Measurements from ENCODE around the gene DRD1.
"Not testable (repeated sequence)": the region's sequence is repeated elsewhere in the genome, so short reads cannot be mapped to it uniquely, and the experiment has no call there.

DRD1 gene

DNA sequence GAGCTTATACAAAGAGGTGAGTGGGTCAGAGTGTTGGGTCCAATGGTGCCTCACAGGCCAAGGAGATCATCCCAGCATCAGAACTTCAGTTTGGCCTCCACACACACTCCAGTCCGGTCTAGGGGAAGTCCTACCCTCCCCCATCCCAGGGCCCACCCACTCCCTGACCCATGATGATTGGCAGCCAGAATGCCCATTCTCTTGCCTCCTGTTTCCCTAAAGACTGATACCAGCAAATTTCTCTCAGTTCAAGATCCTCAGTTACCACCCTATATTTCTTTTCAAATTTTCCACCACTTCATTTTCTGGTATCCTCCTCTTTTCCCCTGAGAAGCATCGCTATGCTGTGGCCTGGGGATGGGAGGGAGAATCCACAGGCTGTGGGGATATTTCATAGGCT, 21.9 kb downstream of the DRD1 start:
- no peak for DNase-seq

DNA sequence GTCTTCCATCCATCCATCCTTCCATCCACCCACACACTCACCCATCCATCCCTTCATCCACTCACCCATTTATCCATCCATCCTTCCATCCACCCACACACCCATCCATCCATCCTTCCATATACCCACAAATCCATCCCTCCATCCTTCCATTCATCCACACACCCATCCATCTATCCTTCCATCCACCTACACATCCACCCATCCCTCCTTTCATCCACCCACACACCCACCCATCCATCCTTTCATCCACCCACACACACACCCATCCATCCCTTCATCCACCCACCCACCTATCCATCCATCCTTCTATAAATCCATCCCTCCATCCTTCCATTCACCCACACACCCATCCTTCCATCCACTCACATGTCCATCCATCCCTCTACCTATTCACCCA, 23.6 kb downstream of the DRD1 start:
- no peak for DNase-seq

DNA sequence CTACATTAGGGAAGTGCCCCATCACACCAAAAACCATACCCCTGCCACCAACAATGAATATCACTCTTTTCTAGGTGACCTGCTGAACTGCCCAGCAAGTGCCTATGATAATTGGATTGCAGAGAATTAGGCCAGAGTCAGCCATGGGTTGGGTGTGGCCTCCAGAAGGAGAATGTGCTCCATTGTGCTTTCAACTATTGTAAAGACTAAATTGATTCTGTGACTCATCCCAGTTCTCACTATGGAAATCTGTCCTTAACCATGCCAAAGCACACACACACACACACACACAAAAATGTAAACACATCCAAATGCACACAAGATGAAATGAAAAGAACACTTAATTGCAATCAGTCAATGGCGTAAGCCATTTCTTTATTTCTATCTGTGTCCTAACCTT, 25.7 kb downstream of the DRD1 start:
- DNase-seq: no peak

DNA sequence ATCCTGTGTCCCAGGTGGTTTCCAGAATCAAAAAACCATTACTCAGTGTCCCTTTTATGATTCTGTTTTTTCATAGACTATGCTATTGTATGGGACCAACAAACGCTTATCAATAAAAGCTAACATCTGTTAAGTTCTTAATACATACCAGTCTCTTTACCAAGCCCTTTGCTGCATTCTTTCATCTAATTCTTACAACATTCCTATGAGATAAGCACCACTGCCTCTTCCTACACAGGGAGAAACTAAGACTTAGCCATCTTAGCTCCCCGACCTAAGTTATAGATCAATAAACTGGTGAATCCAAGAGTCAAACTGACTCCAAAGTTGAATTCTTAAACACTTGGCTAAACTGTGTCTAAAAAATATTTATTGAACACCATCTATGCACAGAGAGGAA, 26.6 kb downstream of the DRD1 start:
- no peak for DNase-seq

- no peak for DNase-seq
Observed at GRCh38 chr5:175415303-175415702, 28.7 kb downstream of the DRD1 start.

- no peak for DNase-seq
Observed at GRCh38 chr5:175410926-175411325, 33.1 kb downstream of the DRD1 start.

DNA sequence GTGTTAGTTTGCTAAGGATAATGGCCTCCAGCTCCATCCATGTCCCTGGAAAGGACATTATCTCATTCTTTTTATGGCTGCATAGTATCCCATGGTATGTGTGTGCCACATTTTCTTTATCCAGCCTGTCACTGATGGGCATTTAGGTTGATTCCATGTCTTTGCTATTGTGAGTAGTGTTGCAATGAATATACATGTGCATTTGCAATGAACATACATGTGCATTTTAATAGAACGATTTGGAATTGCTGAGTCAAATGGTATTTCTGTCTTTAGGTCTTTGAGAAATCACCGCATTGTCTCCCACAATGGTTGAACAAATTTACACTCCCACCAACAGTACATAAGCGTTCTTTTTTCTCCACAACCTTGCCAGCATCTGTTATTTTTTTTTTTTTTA, 37.7 kb downstream of the DRD1 start:
- DNase-seq: no peak

GRCh38 chr5:175397590-175398297, 46.2 kb downstream of the DRD1 start:
- DNase-seq: not testable (repeated sequence)

GRCh38 chr5:175395430-175395829, 48.6 kb downstream of the DRD1 start:
- DNase-seq: not testable (repeated sequence)

DNA sequence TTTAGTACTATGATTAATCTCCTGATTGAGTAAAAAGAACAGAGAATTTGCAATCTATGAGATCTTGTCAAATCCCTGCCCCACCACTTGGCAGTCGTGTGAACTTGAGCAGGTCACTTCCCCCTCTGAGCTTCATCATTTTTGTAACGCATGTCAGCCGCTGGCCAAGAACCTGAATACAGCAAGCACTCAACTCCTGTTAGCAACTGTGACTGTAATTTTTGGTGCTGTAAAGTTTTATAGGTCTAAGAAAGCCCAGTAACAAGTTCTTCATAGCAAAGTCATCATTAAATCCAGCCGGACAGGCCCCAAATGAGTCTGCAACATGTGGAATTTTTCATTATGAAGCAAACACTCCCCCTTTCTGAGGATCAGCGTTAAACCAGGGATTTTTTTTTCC, 49.4 kb downstream of the DRD1 start:
- no peak for DNase-seq

GRCh38 chr5:175393897-175394296, 50.1 kb downstream of the DRD1 start:
- DNase-seq: no peak

DNA sequence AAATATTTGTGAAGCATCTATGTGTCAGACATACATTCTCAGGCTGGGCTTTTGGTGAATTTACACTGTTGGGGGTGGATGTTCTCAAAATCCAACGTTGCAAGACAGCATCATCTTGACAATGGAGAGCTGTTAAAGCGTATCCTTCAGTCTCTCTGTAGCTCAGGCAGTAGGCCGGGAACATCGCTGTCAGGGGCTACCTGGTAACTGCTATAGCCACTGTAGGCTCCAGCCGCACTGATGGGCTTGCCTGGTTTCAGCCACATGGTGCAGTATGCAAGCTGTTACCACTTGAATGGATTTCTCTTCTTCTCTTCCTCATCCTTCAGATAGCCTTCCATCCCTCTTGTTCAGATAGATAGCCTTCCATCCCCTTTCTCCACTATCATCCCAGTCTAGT, 51.7 kb downstream of the DRD1 start:
- DNase-seq: no peak

DNA sequence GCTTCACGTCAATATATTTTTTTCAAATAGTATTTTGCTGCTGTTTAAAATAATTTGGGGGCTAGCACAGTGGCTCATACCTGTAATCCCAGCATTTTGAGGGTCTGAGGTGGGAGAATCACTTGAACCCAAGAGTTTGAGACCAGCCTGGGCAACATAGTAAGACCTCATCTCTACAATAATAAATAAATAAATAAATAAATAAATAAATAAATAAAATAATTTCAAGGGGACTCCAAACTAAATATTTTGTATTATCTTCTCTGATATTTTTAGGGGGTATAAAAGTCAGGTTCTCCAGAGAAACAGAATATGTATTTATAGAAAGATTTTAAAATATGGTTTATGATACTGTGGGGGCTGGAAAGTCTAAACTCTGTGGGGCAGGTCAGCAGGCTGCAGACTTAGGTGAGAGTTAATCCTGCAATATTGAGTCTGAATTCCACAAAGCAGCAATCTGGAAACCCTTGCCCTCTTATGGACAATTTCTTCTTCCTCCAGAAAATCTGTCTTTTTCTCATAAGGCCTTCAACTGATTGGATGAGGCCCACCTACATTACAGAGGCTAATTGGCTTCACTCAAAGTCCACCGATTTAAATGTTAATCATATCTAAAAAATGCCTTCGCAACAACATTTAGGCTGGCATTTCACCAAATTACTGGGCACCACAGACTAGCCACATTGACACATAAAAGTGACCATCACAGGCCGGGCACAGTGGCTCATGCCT, 53.5 kb downstream of the DRD1 start:
- no peak for DNase-seq
